Measurements from ENCODE around the gene NUMB.

Gene NUMB

GRCh38 chr14:73277376-73277775, 181.0 kb downstream of the NUMB start:
- H3K4me3 ChIP-seq (ENCODE audit: low read length): no peak overlapping the region
- peaks cover 28% of the 10 kb centered on the region for H3K36me3 ChIP-seq (replicated peaks; ENCODE audit: low read depth, low read length)
- no peaks in the 10 kb centered on the region for H3K4me1 ChIP-seq (ENCODE audit: low read length)
- H2AFZ ChIP-seq (ENCODE audit: low read depth, low read length): no peak overlapping the region
- TF ChIP-seq CTCF (IDR thresholded peaks at IDR 0.05; ENCODE audit: low read depth, low read length) (no peak), EZH2phosphoT487 (IDR thresholded peaks at IDR 0.05; ENCODE audit: low read depth) (no peak)
- no peak overlapping the region for H3K27ac ChIP-seq (ENCODE audit: low read length)
- no peaks in the 10 kb centered on the region; the same call in 1 of the 2 replicates for H4K20me1 ChIP-seq (ENCODE audit: insufficient read depth, low read length)
- H3K27me3 ChIP-seq (ENCODE audit: low read depth, low read length): no peaks in the 10 kb centered on the region
- H3K9ac ChIP-seq (ENCODE audit: low read length): no peak overlapping the region
- H3K79me2 ChIP-seq (ENCODE audit: low read length): no peaks in the 10 kb centered on the region
- H3K9me3 ChIP-seq (ENCODE audit: insufficient read depth, low read length): no peaks in the 10 kb centered on the region
- no peak overlapping the region for H3K4me2 ChIP-seq (ENCODE audit: low read length)

DNA sequence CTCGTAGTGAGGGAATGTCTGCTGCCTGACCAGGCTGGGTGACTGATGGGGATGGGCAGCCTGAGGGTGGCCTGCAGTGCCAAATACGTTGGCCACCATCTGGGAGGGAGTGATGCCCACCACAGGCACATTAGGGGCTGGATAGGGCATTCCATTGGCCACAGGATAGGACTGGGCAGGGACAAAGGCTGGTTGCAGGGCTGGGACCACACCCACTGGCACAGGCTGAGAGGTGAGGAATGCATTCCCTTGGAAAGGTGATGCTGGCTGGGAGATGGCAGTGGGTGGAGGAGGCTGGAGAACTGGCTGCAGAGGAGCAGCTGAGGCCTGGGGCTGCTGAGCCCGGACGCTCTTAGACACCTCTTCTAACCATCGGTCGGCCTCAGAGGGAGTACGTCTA, 181.5 kb downstream of the NUMB start:
- Histone ChIP-seq H3K9ac (ENCODE audit: low read length) (no peak overlapping the region), H4K20me1 (ENCODE audit: insufficient read depth, low read length) (no peaks in the 10 kb centered on the region; the same call in 1 of the 2 replicates), H3K4me1 (ENCODE audit: low read length) (no peaks in the 10 kb centered on the region), H3K9me3 (ENCODE audit: insufficient read depth, low read length) (no peaks in the 10 kb centered on the region), H3K27me3 (ENCODE audit: low read depth, low read length) (no peaks in the 10 kb centered on the region), H3K4me2 (ENCODE audit: low read length) (no peak overlapping the region), H3K4me3 (ENCODE audit: low read length) (no peak overlapping the region), H3K36me3 (replicated peaks; ENCODE audit: low read depth, low read length) (peaks cover 25% of the 10 kb centered on the region), H2AFZ (ENCODE audit: low read depth, low read length) (no peak overlapping the region), H3K79me2 (ENCODE audit: low read length) (no peaks in the 10 kb centered on the region), H3K27ac (ENCODE audit: low read length) (no peak overlapping the region)
- no peak for TF ChIP-seq CTCF (IDR thresholded peaks at IDR 0.05; ENCODE audit: low read depth, low read length)
- TF ChIP-seq EZH2phosphoT487 (IDR thresholded peaks at IDR 0.05; ENCODE audit: low read depth): no peak

GRCh38 chr14:73273799-73274198, 184.5 kb downstream of the NUMB start:
- Histone ChIP-seq H3K9ac (ENCODE audit: low read length) (no peak overlapping the region), H3K4me1 (ENCODE audit: low read length) (no peaks in the 10 kb centered on the region), H3K27me3 (ENCODE audit: low read depth, low read length) (no peaks in the 10 kb centered on the region), H4K20me1 (ENCODE audit: insufficient read depth, low read length) (no peaks in the 10 kb centered on the region; the same call in 1 of the 2 replicates), H3K79me2 (ENCODE audit: low read length) (no peaks in the 10 kb centered on the region), H3K9me3 (ENCODE audit: insufficient read depth, low read length) (no peaks in the 10 kb centered on the region), H3K36me3 (replicated peaks; ENCODE audit: low read depth, low read length) (peaks cover 18% of the 10 kb centered on the region), H3K4me3 (ENCODE audit: low read length) (no peak overlapping the region), H3K4me2 (ENCODE audit: low read length) (no peak overlapping the region), H3K27ac (ENCODE audit: low read length) (no peak overlapping the region), H2AFZ (ENCODE audit: low read depth, low read length) (no peak overlapping the region)
- TF ChIP-seq EZH2phosphoT487 (IDR thresholded peaks at IDR 0.05; ENCODE audit: low read depth): no peak

DNA sequence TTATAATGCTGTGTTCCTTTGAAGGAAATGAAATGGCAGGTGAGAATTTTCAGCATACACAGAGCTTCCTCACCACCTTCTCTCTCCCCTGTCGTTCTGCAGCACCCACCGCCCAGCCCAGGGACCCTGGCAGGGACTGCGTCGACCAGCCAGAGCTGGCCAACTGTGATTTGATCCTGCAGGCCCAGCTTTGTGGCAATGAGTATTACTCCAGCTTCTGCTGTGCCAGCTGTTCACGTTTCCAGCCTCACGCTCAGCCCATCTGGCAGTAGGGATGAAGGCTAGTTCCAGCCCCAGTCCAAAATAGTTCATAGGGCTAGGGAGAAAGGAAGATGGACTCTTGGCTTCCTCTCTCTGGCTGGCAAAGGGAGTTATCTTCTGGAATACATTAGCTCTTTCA, 186.0 kb downstream of the NUMB start:
- Histone ChIP-seq H3K36me3 (replicated peaks; ENCODE audit: low read depth, low read length) (peaks cover 18% of the 10 kb centered on the region), H3K9ac (ENCODE audit: low read length) (no peak overlapping the region), H3K79me2 (ENCODE audit: low read length) (no peaks in the 10 kb centered on the region), H3K4me2 (ENCODE audit: low read length) (no peak overlapping the region), H3K4me3 (ENCODE audit: low read length) (no peak overlapping the region), H3K27ac (ENCODE audit: low read length) (no peak overlapping the region), H3K4me1 (ENCODE audit: low read length) (no peaks in the 10 kb centered on the region), H2AFZ (ENCODE audit: low read depth, low read length) (no peak overlapping the region), H4K20me1 (ENCODE audit: insufficient read depth, low read length) (no peaks in the 10 kb centered on the region; the same call in 1 of the 2 replicates), H3K27me3 (ENCODE audit: low read depth, low read length) (no peaks in the 10 kb centered on the region), H3K9me3 (ENCODE audit: insufficient read depth, low read length) (no peaks in the 10 kb centered on the region)
- no peak for TF ChIP-seq EZH2phosphoT487 (IDR thresholded peaks at IDR 0.05; ENCODE audit: low read depth)
- no peak for TF ChIP-seq CTCF (IDR thresholded peaks at IDR 0.05; ENCODE audit: low read depth, low read length)

All from OCI-LY3 (cell line).